Dendritic cell treated with granulocyte-macrophage colony-stimulating factor and Interleukin-4, amounts not matched to agents 40 ng/mL and 50 ng/mL, for 4 days (primary cell): ENCODE results near the gene CYRIA.

Experiments used
- H3K27ac Mint-ChIP-seq: one replicate; pipeline ENCODE4 v1.8.0; 2022; ENCODE audit warnings: mild to moderate bottlenecking, mixed read lengths
- H3K27me3 Mint-ChIP-seq: one replicate; pipeline ENCODE4 v1.8.0; 2022; ENCODE audit warnings: mild to moderate bottlenecking, mixed read lengths
- H3K36me3 Mint-ChIP-seq: one replicate; pipeline ENCODE4 v1.8.0; 2022; ENCODE audit warnings: low read depth, mixed read lengths
- H3K4me1 Mint-ChIP-seq: one replicate; pipeline ENCODE4 v1.8.0; 2022; ENCODE audit warnings: low read depth, mixed read lengths
- H3K4me3 Mint-ChIP-seq: one replicate; pipeline ENCODE4 v1.8.0; 2022; ENCODE audit warnings: mild to moderate bottlenecking, moderate library complexity, mixed read lengths
- H3K9me3 Mint-ChIP-seq: one replicate; pipeline ENCODE4 v1.8.0; 2022; ENCODE audit warnings: mixed read lengths
- intact Hi-C: fragments of 100-400 bp; cut with micrococcal nuclease; formaldehyde crosslinking; loops from one replicate; pipeline ENCODE4 v1.15.0; 2022

The CYRIA gene

DNA sequence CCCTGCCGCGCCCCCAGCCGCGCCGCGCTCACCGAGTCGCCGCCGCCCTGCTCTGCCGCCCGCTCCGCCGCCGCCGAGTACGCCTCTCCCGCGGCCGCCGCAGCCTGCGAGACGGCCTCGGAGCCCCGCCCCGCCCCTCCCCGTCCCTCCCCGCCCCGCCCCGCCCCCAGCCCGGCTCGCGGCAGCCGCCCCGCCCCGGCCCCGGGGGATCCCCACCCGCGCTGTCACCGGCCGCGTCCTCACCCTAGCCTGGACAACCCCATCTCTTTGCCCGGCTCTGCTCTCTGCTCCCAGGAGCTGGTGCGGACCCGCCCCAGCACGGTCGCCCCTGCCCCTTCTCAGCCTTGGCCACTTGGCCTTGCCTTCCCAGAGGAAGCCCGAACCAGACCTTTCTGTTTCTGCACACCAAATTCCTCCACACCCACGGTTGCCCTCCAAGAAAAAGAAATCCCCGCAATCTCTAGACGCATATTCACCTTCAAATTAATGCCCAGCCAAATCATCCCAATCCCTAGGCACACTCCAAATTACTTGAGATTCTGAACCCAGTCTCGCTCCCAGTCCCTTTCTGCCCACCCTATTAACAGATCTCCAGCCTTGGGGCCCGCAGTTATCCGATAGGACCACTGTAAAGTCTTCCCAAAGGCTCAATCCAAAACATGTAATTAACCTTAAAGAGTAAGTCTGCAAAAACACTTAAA is at the start of gene CYRIA:
Gene CYRIA (minus strand): TSS at position 87 of the 701 bp plus-strand sequence. CDS start 77,715 bp downstream, outside the sequence.
- peaks cover 21% of the 10 kb centered on the region for H3K36me3 Mint-ChIP-seq
- H3K27me3 Mint-ChIP-seq, result peaks cover 11% of the 10 kb centered on the region
- H3K9me3 Mint-ChIP-seq, result no peaks in the 10 kb centered on the region
- peak within 1 kb of the TSS; percentile 94 for H3K4me3 Mint-ChIP-seq
- intact Hi-C loops, result loop anchor here (2.0 to 5.0 kb wide), 2 partner anchors 15 to 51 kb away; no protein-coding TSS in a partner anchor
- peak within 1 kb of the TSS; percentile 88 for H3K27ac Mint-ChIP-seq
- H3K4me1 Mint-ChIP-seq, result peaks cover 65% of the 10 kb centered on the region

DNA sequence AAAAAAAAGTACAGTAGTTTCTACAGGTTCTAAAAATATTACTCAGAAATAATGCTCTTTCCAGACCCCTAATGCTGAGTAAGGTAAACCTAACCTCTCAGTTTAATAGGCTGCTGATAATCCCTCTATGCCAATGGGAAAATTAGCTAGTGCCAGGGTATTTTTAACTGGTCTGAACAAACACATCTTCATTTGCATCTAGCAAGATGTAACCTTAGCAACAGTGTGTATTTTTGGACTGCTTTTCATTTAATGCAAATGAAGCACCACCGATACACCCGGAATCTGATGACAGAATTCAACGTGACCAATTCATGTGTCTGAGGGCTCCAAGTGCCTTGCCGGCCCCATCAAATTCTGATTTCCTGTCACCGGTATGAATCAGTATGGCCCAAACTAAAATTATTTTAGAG is 47.4 kb upstream of the CYRIA start:
- Mint-ChIP-seq H3K27me3 (no peaks in the 10 kb centered on the region), H3K27ac (no peak overlapping the region), H3K4me3 (no peak overlapping the region), H3K4me1 (peaks cover 55% of the 10 kb centered on the region), H3K36me3 (no peaks in the 10 kb centered on the region), H3K9me3 (no peaks in the 10 kb centered on the region)
- intact Hi-C loops, result no loop called here

DNA sequence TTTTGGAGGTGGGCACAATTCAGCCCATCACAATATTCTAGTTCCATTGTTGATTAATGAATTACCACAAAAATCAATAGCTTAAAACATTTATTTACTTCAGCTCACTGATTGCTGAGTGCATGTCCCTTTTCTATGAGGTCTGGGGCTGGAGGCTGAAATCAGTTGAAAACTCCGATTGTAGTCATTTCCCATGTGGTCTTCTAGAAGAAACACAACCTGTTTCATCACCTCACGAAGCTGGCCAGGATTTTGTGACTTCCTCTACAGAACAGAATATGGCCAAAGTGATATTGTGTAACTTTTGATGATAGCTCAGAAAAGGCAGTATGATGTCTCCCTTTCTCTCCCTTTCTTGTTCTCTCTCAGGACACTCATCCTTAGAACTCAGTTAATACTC is 44.1 kb upstream of the CYRIA start:
- Mint-ChIP-seq H3K27ac (no peak overlapping the region), H3K36me3 (no peaks in the 10 kb centered on the region), H3K4me3 (no peak overlapping the region), H3K27me3 (no peaks in the 10 kb centered on the region), H3K4me1 (peaks cover 23% of the 10 kb centered on the region), H3K9me3 (no peaks in the 10 kb centered on the region)
- intact Hi-C loops, result no loop called here

DNA sequence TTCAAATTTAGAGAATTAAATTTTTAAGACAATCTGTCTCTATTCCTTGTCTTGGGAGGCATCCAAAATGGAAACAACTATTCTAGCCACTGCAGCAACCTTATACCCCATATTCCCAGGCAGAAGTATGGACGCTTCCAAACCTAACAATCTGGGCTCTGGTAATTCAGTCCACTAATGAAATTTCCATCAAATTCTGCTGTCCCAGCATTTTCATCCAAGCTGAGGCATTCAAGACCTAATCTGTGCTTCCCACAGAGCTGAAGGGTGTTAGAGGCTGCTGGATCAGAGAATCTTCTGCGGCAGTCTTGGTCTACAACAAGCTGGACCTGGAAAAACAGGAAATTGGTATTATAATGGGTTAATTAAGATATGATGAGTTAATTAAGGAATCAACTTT is 42.5 kb upstream of the CYRIA start:
- H3K27ac Mint-ChIP-seq, result no peak overlapping the region
- no peaks in the 10 kb centered on the region for H3K9me3 Mint-ChIP-seq
- H3K27me3 Mint-ChIP-seq, result no peaks in the 10 kb centered on the region
- H3K4me3 Mint-ChIP-seq, result no peak overlapping the region
- peaks cover 15% of the 10 kb centered on the region for H3K4me1 Mint-ChIP-seq
- intact Hi-C loops, result no loop called here
- no peaks in the 10 kb centered on the region for H3K36me3 Mint-ChIP-seq

DNA sequence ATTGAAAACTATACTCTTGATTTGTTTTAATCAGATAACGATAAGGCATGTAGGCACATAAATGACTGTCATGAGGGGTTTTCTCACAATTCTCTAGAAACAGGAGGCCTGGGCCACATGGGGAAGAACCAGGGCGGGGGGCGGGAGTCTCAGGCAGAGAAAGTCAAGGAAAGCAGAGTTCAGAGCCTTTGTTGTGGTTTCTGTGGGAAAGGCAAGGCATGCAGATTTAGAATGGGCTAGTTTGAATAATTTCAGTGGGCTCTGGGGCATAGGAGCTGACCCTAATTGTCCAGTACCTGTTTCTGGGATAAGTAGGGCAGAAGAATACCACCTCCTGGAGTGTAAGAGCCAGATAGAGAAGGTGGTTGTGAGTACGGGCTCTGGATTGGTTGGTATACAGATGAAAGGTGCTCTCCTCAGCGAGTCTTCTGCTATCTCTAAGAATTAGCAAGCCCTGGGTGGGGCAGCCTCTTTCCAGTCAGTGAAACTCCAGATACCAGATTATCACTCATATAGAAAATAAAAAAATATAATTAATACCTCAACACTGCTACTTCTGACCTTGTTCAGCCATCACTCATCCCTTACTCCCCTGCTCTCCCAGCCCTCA is 41.5 kb upstream of the CYRIA start:
- H3K9me3 Mint-ChIP-seq, result no peaks in the 10 kb centered on the region

DNA sequence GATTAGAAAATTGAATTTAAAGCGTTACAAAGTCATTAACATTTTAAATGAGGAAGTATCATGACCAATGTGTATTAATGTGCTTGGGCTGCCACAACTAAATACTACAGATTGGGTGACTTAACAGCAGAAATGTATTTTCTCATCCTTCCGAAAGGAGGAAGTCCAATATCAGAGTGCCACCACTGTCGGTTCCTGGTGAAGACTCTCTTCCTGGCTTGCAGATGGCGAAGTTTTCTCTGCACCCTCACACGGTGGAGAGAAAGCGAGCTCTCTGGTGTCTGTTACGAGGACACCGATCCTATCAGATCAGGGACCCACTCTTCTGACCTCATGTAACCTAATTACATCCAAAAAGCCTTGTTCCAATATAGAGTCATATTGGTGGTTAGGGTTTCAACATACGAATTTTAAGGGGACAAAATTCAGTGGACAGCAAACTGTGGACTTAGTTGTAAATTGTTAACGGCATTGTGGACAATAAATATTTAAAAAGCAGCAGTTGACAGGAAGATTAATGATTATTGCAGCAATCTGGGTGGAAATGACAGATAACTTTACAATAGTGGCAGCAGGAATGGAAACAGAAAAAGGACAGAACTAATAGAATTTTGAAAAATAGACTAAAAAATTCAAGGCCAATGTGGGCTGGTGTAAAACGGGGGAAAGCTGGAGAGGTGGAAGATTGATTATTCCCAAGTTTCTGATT is 35.1 kb upstream of the CYRIA start:
- no peaks in the 10 kb centered on the region for H3K36me3 Mint-ChIP-seq
- H3K27me3 Mint-ChIP-seq, result no peaks in the 10 kb centered on the region
- H3K27ac Mint-ChIP-seq, result peak overlapping the region; percentile 82
- intact Hi-C loops, result no loop called here
- H3K4me3 Mint-ChIP-seq, result peak overlapping the region; percentile 22
- peaks cover 11% of the 10 kb centered on the region for H3K4me1 Mint-ChIP-seq
- H3K9me3 Mint-ChIP-seq, result peaks cover 10% of the 10 kb centered on the region

More for the DNA sequence above, 41.5 kb upstream of the CYRIA start:
- H3K27ac Mint-ChIP-seq, result no peak overlapping the region
- no peak overlapping the region for H3K4me3 Mint-ChIP-seq
- H3K4me1 Mint-ChIP-seq, result peaks cover 15% of the 10 kb centered on the region
- H3K27me3 Mint-ChIP-seq, result no peaks in the 10 kb centered on the region
- H3K36me3 Mint-ChIP-seq, result no peaks in the 10 kb centered on the region
- intact Hi-C loops, result no loop called here

DNA sequence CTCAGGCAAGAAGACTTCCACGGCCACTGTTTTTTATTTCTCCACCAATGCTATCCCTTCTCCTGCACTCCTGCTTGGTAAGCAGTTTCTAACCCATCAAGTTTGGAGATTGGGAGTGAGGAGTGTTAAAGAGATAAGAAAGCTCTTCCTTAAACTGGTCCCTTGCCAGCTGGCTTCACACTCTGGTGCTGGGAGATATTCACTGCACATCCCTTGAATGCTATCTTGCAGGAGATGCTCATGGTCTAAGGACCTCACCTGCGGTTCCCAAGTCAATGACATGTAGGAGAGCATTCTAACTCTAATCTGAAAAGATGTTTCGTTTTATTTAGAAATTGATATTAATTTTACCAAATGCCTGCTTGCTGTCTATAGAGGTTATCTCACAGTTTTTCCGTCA is 28.2 kb upstream of the CYRIA start:
- no peaks in the 10 kb centered on the region for H3K4me1 Mint-ChIP-seq
- H3K9me3 Mint-ChIP-seq, result peaks cover 10% of the 10 kb centered on the region
- H3K27me3 Mint-ChIP-seq, result peaks cover 2% of the 10 kb centered on the region
- no peak overlapping the region for H3K27ac Mint-ChIP-seq
- intact Hi-C loops, result no loop called here
- H3K4me3 Mint-ChIP-seq, result no peak overlapping the region
- no peaks in the 10 kb centered on the region for H3K36me3 Mint-ChIP-seq

DNA sequence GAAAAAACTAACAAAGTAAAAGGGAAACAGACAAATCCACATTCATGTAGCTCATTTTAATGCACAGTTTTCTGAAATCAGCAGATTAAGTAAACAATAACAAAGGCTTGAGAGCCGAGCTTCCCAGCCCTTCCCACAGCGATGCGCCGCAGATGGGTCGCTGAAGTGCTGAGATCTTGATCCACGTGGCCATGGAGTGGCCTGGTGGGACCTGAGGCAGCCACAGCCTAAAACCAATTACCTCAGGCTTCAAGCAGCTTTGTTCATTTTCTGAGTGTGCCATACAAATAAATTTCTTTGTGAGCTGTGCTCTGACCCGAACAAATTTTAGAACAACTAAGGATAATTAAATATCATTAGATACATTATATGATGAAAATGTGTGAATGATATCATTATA is 25.6 kb upstream of the CYRIA start:
- no peaks in the 10 kb centered on the region for H3K36me3 Mint-ChIP-seq
- no peaks in the 10 kb centered on the region for H3K9me3 Mint-ChIP-seq
- H3K27ac Mint-ChIP-seq, result no peak overlapping the region
- no peak overlapping the region for H3K4me3 Mint-ChIP-seq
- H3K27me3 Mint-ChIP-seq, result peaks cover 2% of the 10 kb centered on the region
- peaks cover 17% of the 10 kb centered on the region for H3K4me1 Mint-ChIP-seq
- intact Hi-C loops, result no loop called here

DNA sequence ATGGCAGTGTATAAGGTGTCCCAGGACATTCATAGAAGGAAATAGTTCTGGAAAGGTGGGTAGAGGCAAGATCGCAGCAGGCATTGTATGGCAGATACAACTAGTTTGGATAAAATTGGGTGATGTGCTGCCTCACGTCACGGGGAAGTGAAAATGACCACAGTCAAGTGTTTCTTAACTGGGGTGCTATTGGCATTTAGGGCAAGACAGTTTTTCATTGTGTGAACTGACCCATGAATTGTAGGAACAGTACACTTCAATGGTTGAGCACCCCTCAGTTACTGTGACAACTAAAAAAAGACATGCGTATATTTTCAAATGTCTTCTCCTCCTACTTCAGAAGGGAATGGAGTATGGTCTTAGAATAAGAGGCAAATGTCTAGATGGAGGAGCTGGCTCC is 22.3 kb upstream of the CYRIA start:
- H3K4me1 Mint-ChIP-seq, result peaks cover 25% of the 10 kb centered on the region
- peak overlapping the region; percentile 4 for H3K27ac Mint-ChIP-seq
- H3K4me3 Mint-ChIP-seq, result no peak overlapping the region
- intact Hi-C loops, result loop anchor here (10.0 kb wide), 2 partner anchors 53 to 57 kb away; no protein-coding TSS in a partner anchor
- no peaks in the 10 kb centered on the region for H3K27me3 Mint-ChIP-seq
- no peaks in the 10 kb centered on the region for H3K9me3 Mint-ChIP-seq
- no peaks in the 10 kb centered on the region for H3K36me3 Mint-ChIP-seq

DNA sequence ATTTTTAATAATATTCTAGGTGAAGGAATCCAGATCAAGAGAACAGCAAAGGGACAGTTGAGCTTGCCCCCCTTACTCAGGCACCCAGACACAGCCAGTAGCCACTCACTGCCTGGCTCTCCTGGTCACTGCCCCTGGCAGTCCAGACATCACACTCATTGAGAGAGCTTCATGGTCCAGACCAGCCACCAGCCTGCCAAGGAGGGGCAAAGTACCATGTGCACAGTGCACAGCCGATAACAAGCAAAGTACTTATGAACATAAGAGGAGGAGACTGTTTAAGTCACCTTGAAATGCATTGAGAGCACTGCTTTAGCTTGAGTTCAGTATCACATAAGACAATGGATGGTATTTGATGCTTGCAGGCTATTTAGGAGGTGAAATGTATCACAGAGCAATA is 21.6 kb upstream of the CYRIA start:
- H3K4me3 Mint-ChIP-seq, result no peak overlapping the region
- H3K9me3 Mint-ChIP-seq, result no peaks in the 10 kb centered on the region
- intact Hi-C loops, result loop anchor here (10.0 kb wide), 2 partner anchors 52 to 58 kb away; no protein-coding TSS in a partner anchor
- no peaks in the 10 kb centered on the region for H3K36me3 Mint-ChIP-seq
- peaks cover 32% of the 10 kb centered on the region for H3K4me1 Mint-ChIP-seq
- H3K27ac Mint-ChIP-seq, result peak overlapping the region; percentile 4
- H3K27me3 Mint-ChIP-seq, result no peaks in the 10 kb centered on the region

DNA sequence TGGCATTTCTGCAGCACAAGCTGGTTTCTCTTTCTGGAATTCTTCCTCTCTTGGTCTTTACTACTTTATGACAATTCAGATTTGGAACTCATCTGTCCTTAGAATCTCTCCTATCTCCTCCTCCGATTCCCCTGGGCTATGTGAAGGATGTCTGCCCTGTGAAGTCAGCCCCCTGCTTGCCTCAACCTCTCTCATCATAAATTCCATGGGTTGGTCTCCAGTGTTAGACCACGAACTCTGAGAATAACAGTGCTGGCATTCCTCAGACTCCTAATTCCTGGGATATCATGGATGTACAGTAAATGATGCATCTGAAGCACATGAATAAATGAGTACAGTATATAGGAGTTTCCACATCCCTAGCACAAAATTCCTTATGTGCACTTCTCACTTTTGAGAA is 21.0 kb upstream of the CYRIA start:
- Mint-ChIP-seq H3K4me1 (peaks cover 32% of the 10 kb centered on the region), H3K9me3 (no peaks in the 10 kb centered on the region), H3K36me3 (no peaks in the 10 kb centered on the region), H3K27me3 (no peaks in the 10 kb centered on the region), H3K27ac (peak overlapping the region; percentile 7), H3K4me3 (no peak overlapping the region)
- intact Hi-C loops, result loop anchor here (10.0 kb wide), 2 partner anchors 52 to 58 kb away; no protein-coding TSS in a partner anchor

DNA sequence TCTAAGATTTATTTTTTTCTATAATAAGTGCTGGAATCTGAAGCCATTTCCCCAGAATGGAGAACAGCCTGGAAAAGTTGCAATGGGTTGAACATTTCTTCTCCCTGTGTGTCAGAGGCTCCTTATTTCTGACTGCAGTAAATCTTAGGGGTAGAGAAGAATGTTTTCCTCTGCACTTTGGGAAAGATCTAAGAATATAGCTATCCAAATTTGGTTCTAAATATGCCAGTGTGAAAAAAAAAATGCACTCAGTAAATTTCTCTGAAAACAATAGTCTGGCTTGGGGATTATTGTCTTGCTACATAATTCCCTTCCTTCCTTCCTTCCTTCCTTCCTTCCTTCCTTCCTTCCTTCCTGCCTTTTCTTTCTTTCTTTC is 19.7 kb upstream of the CYRIA start:
- intact Hi-C loops, result loop anchor here (10.0 kb wide), 2 partner anchors 51 to 59 kb away; no protein-coding TSS in a partner anchor
- H3K9me3 Mint-ChIP-seq, result no peaks in the 10 kb centered on the region
- no peak overlapping the region for H3K4me3 Mint-ChIP-seq
- H3K27ac Mint-ChIP-seq, result no peak overlapping the region
- H3K4me1 Mint-ChIP-seq, result peaks cover 43% of the 10 kb centered on the region
- no peaks in the 10 kb centered on the region for H3K27me3 Mint-ChIP-seq
- no peaks in the 10 kb centered on the region for H3K36me3 Mint-ChIP-seq

DNA sequence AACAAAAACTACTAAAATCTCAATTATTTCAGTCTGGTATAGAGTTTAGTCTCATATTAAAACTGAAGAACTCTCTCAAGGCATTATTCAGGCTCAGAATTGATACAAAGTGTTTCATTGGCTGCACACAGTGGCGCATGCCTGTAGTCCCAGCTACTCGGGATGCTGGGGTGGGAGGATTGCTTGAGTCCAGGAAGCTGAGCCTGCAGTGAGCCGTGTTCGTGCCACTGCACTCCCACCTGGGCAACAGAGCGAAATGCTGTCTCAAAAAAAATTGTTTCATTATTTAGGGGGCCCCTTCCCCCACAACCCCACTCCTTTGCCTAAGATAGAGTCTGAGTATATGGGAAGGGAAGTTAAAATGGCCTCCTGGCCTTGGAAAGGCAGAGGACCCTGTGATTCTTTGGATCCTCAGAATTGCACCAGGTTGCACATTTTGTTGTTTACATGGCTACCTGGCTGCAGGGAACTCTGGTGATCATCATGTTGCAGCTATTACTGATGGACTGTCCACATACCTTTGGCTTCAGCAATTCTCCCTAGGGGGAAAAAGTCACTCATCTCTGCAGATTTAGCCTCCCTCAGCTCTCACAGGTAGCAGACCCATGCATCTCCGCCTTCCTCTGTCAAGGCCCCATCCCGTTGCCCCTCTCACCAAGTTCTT is 19.2 kb upstream of the CYRIA start:
- Mint-ChIP-seq H3K9me3 (no peaks in the 10 kb centered on the region), H3K27me3 (no peaks in the 10 kb centered on the region), H3K36me3 (no peaks in the 10 kb centered on the region), H3K27ac (no peak overlapping the region), H3K4me3 (no peak overlapping the region), H3K4me1 (peaks cover 48% of the 10 kb centered on the region)
- intact Hi-C loops, result loop anchor here (10.0 kb wide), 2 partner anchors 50 to 60 kb away; no protein-coding TSS in a partner anchor
